ENCODE results near the gene SRSF11.

DNA sequence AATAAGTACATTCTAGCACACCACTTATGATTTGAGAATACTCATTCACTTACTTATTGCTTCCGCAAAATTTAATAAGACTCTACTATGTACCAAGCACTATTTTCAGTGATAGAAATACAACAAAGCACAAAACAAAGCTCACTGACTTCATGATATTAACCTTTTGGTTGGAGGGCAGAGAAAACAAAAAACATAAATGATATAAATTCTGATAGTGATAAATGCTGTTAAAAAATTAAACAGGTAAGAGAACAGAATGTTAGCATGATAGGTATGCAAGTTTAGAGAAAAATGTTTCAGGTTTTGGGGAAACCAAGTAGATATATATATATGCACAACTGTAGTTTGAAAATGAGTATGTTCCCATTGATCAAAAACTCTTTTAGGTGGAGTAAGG is 17.0 kb upstream of the SRSF11 start:
- TF ChIP-seq CTCF (IDR thresholded peaks at IDR 0.05) (no peak), POLR2A (IDR thresholded peaks at IDR 0.05) (no peak)

All from esophagus squamous epithelium (tissue), 4 donors.